GM18868 (cell line): ENCODE results near the gene GYG2.
A peak's percentile ranks its signal among the peaks of the same experiment; 100 is the strongest.

ENCODE experiments used
- ATAC-seq: cut with Tn5 transposase; IDR thresholded peaks from one replicate; pipeline ENCODE4 v1.9.1; 2021; ENCODE audit warnings: mild to moderate bottlenecking, moderate library complexity; ENCODE audit not compliant: unreplicated experiment

GYG2 gene

GRCh38 chrX:2812161-2812907, 16.4 kb upstream of the GYG2 start:
- peak; percentile 62 for ATAC-seq

- no peak for ATAC-seq
These were observed 11.7 kb upstream of the GYG2 start for GRCh38 chrX:2817036-2817435.

GRCh38 chrX:2819345-2820135, 9.2 kb upstream of the GYG2 start:
- no peak for ATAC-seq

GRCh38 chrX:2820136-2820771, 8.5 kb upstream of the GYG2 start:
- ATAC-seq = no peak

- ATAC-seq = no peak
These were observed 4.8 kb upstream of the GYG2 start for GRCh38 chrX:2823795-2824386.

GRCh38 chrX:2824886-2825285, 3.8 kb upstream of the GYG2 start:
- ATAC-seq = no peak

- no peak for ATAC-seq
These were observed 255 bp downstream of the GYG2 start for GRCh38 chrX:2828959-2829411.

- no peak for ATAC-seq
These were observed 928 bp downstream of the GYG2 start for GRCh38 chrX:2829469-2830246.

GRCh38 chrX:2831471-2832228, 2.9 kb downstream of the GYG2 start:
- no peak for ATAC-seq

- no peak for ATAC-seq
These were observed 9.2 kb downstream of the GYG2 start for GRCh38 chrX:2837961-2838360.

- ATAC-seq = no peak
These were observed 12.2 kb downstream of the GYG2 start for GRCh38 chrX:2840961-2841360.

GRCh38 chrX:2841537-2841936, 12.8 kb downstream of the GYG2 start:
- no peak for ATAC-seq

- no peak for ATAC-seq
These were observed 18.3 kb downstream of the GYG2 start for GRCh38 chrX:2846992-2847391.

- no peak for ATAC-seq
These were observed 20.2 kb downstream of the GYG2 start for GRCh38 chrX:2848871-2849301.

- no peak for ATAC-seq
These were observed 26.2 kb downstream of the GYG2 start for GRCh38 chrX:2854918-2855317.

- no peak for ATAC-seq
These were observed 27.0 kb downstream of the GYG2 start for GRCh38 chrX:2855761-2856160.

- no peak for ATAC-seq
These were observed 28.8 kb downstream of the GYG2 start for GRCh38 chrX:2857566-2857965.

- ATAC-seq = no peak
These were observed 30.6 kb downstream of the GYG2 start for GRCh38 chrX:2859197-2859797.

GRCh38 chrX:2862404-2862803, 33.7 kb downstream of the GYG2 start:
- no peak for ATAC-seq
